Lung (tissue), 12 donors: Measurements from ENCODE around the gene TRPM6. TPM values are rescaled to one million over a fixed set of nuclear protein-coding genes. Genes with fewer than 3 reads are reported as not detected.

ENCODE experiments used
- ATAC-seq: fragments of 200-7000 bp; cut with Tn5 transposase; one replicate; pipeline ENCODE4 v1.9.1; 2020; ENCODE audit warnings: moderate number of reproducible peaks; ENCODE audit not compliant: insufficient read depth, low FRiP score
- DNase-seq, 3 donors: peaks; one replicate each; pipeline ENCODE4 v3.0.0-alpha.2; 2013 to 2017
- H3K27ac ChIP-seq, 2 donors: one replicate each; pipeline ENCODE4 v1.5.1; 2013; ENCODE audit warnings: mild to moderate bottlenecking in 2 of 2, moderate library complexity in 2 of 2, control low read depth in 1 of 2, inconsistent platforms in 1 of 2, low read depth in 1 of 2, low read length in 1 of 2
- H3K27me3 ChIP-seq, 3 donors: one replicate each; pipeline ENCODE4 v1.5.1; 2013; ENCODE audit warnings: low read length in 2 of 3; ENCODE audit not compliant: control insufficient read depth in 3 of 3, insufficient read depth in 3 of 3
- H3K36me3 ChIP-seq, 4 donors: one replicate each; pipeline ENCODE4 v1.5.1; 2013; ENCODE audit warnings: low read length in 4 of 4, mild to moderate bottlenecking in 1 of 4, moderate library complexity in 1 of 4; ENCODE audit not compliant: control insufficient read depth in 4 of 4, insufficient read depth in 4 of 4
- H3K4me1 ChIP-seq, 5 donors: one replicate each; pipeline ENCODE4 v1.5.1; 2013; ENCODE audit warnings: low read length in 5 of 5, mild to moderate bottlenecking in 2 of 5, moderate library complexity in 1 of 5; ENCODE audit not compliant: control insufficient read depth in 5 of 5, insufficient read depth in 5 of 5
- H3K4me3 ChIP-seq: one replicate; pipeline ENCODE4 v1.5.1; 2013; ENCODE audit warnings: mild to moderate bottlenecking, control low read depth, moderate library complexity
- H3K9ac ChIP-seq, 2 donors: one replicate each; pipeline ENCODE4 v1.5.1; 2013; ENCODE audit warnings: low read length in 2 of 2, control low read depth in 1 of 2; ENCODE audit not compliant: insufficient read depth in 1 of 2
- H3K9me3 ChIP-seq, 4 donors: one replicate each; pipeline ENCODE4 v1.5.1; 2013; ENCODE audit warnings: low read length in 3 of 4, mild to moderate bottlenecking in 1 of 4, moderate library complexity in 1 of 4; ENCODE audit not compliant: control insufficient read depth in 4 of 4, insufficient read depth in 3 of 4
- CTCF ChIP-seq: IDR thresholded peaks from 2 replicates; pipeline ENCODE4 v1.5.1; 2012; ENCODE audit warnings: mild to moderate bottlenecking; ENCODE audit errors: control extremely low read depth, extremely low read depth
- WGBS, 2 donors: extraction: QIAGEN DNeasy Blood & Tissue Kit; methylation state at CpG; one replicate each; pipeline ENCODE4 v1.1.7; 2013; 5-methylcytosine and 5-hydroxymethylcytosine counted together
- polyA plus RNA-seq, 2 donors: library from polyadenylated mRNA; stranded (reverse); fragments of 200-250 nt; gene quantifications; one replicate each; pipeline ENCODE4 v1.2.1, GENCODE V29; 2013
- total RNA-seq, 2 donors: library from RNA; depleted of rRNA in 1 of 2; stranded (reverse); fragments of >200 nt in 1 of 2; gene quantifications; one replicate each; pipeline ENCODE4 v1.2.1, GENCODE V29; 2014 to 2021
- donor health status: control.
- donor health status: control.
- donor health status: Bipolar disorder and iron deficiency.
- donor health status: healthy.
- donor health status: DM: yes; HTN: yes; CAD: no.

The TRPM6 gene
- total and polyA plus RNA-seq, 4 donors, result 0.10 to 2.3 (median 0.70) TPM

DNA sequence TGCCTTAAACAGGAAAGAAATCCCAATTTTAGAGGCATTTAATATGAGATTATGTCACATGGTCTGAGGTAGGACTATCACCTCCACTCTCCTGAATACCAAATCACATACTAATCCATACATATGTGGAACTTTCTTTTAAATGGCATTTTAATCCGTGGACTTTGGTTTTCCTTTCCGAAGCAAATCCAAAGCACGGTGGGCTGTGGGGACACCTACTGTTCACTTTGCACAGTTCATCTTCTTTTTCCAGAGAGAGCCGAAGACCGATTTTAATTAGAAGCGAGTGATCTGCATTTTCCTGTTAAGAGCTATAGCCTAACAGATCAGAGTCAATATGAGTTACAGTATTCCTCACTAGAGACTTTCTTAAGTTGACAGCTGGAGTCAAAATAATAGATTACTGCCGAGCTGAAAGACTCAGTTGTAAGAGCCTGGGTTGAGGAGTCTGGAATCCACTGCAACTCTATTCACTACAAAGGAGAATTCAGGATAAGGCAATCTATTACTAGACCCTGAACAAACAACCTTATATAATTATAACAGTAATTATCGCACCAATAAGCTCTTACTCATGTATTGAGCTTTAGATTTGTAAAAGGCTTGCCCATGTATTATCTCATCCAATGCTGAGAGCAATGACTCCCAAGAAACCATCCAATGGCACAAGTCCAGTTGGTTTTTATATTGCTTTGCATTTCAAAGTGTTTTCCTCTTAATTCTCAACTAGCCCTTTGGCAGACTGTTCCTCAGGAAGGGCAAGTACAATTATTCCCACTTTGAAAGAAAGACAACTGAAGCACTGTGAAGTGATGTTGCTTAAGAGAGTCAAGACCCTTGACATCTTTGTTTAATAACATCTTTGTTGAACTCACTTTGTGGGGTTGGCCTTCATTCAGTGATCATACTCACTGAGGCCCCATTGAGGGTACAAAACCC lies 144.7 kb downstream of the TRPM6 start:
- H3K36me3 ChIP-seq, result no peaks in the 10 kb centered on the region
- no peak overlapping the region for H3K9ac ChIP-seq
- no peaks in the 10 kb centered on the region for H3K4me1 ChIP-seq
- TF ChIP-seq CTCF, result peak; percentile 28
- 18 to 19% methylated on average over 8 of the region's 8 CpGs for WGBS, 2 donors
- no peak overlapping the region for H3K27ac ChIP-seq
- DNase-seq (peak; percentile 24 to 50 (median 32)), ATAC-seq (no peak)
- no peak overlapping the region for H3K4me3 ChIP-seq
- H3K27me3 ChIP-seq, result no peaks in the 10 kb centered on the region
- H3K9me3 ChIP-seq, result no peaks in the 10 kb centered on the region

- 93 to 97% methylated on average over 1 of the region's 1 CpG for WGBS, 2 donors
- H3K27me3 ChIP-seq, result no peaks in the 10 kb centered on the region
- no peak for TF ChIP-seq CTCF
- no peak overlapping the region for H3K27ac ChIP-seq
- no peak overlapping the region for H3K4me3 ChIP-seq
- H3K4me1 ChIP-seq, result no peaks in the 10 kb centered on the region
- ATAC-seq, result no peak
- H3K9me3 ChIP-seq, result no peaks in the 10 kb centered on the region
- H3K36me3 ChIP-seq, result no peaks in the 10 kb centered on the region
- DNase-seq, result no peak
- H3K9ac ChIP-seq, result no peak overlapping the region
Measured at GRCh38 chr9:74742191-74742790, 145.4 kb downstream of the TRPM6 start.

DNA sequence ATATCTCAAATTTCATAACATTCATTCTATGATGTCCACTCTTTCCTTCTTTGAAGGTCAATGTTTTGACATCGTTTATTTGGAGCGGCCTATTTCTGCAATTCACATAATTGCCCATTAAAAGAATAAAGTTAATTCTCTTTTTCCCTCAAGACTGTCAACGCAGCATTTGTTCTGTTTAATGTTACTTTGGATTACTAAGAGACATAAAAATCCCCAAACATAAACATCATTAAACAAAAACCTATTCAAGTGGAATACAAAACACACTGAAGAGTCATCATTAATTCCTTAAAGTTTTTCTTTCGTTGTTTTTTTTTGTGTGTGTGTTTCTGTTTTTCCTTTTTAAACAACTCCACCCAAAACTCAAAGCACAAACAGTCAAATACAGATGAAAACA lies 151.1 kb downstream of the TRPM6 start:
- H3K27me3 ChIP-seq, result no peaks in the 10 kb centered on the region
- H3K27ac ChIP-seq, result no peak overlapping the region
- H3K36me3 ChIP-seq, result no peaks in the 10 kb centered on the region
- H3K9me3 ChIP-seq, result no peaks in the 10 kb centered on the region
- WGBS, 2 donors, result 91% methylated on average over 4 of the region's 4 CpGs
- no peak for DNase-seq
- no peak overlapping the region for H3K9ac ChIP-seq
- no peak for ATAC-seq
- H3K4me3 ChIP-seq, result no peak overlapping the region
- no peak for TF ChIP-seq CTCF
- H3K4me1 ChIP-seq, result no peaks in the 10 kb centered on the region
